ENCODE results near the gene LPA. TPM values are rescaled to one million over a fixed set of nuclear protein-coding genes. Genes with fewer than 3 reads are reported as not detected.

LPA gene
- total RNA-seq, 1 experiment from 2014 or later = 0.61 TPM

DNA sequence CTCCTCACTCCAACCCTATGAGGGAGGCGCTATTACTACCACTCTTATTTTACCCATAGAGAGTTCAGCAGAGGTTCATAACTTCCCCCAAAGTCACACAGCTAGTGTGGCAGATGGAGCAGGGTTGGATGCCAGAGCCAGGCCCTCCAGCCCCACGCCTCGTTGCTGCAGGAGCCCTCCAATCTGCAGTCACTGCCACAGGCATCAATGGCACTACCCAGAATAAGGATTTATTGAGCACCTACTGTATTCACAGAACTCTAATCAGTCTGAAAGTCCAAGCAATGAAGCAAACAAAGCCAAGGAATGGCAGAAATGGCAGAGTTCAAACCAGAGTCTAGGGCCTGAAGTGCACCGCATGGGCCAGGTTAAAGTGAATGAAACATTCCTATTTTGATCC lies 144.9 kb downstream of the LPA start (continued):
- TF ChIP-seq E2F1 (CRISPR knock-in tag; IDR thresholded peaks at IDR 0.05) = no peak
- TF ChIP-seq ZNF317 (CRISPR knock-in tag; IDR thresholded peaks at IDR 0.05; ENCODE audit: borderline replicate concordance, low read depth) = no peak
- TF ChIP-seq, protein P1, sequence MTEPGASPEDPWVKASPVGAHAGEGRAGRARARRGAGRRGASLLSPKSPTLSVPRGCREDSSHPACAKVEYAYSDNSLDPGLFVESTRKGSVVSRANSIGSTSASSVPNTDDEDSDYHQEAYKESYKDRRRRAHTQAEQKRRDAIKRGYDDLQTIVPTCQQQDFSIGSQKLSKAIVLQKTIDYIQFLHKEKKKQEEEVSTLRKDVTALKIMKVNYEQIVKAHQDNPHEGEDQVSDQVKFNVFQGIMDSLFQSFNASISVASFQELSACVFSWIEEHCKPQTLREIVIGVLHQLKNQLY (CRISPR knock-in tag; IDR thresholded peaks at IDR 0.05) = no peak
- no peak for TF ChIP-seq MYBL2 (CRISPR knock-in tag; IDR thresholded peaks at IDR 0.05)
- no peak for TF ChIP-seq ZNF219 (CRISPR knock-in tag; IDR thresholded peaks at IDR 0.05; ENCODE audit: borderline replicate concordance)
- no peak for TF ChIP-seq ZNF671 (CRISPR knock-in tag; IDR thresholded peaks at IDR 0.05)
- TF ChIP-seq RELA (CRISPR knock-in tag; IDR thresholded peaks at IDR 0.05; ENCODE audit: borderline replicate concordance) = no peak
- TF ChIP-seq ZNF512 (CRISPR knock-in tag; IDR thresholded peaks at IDR 0.05; ENCODE audit: borderline replicate concordance) = no peak

DNA sequence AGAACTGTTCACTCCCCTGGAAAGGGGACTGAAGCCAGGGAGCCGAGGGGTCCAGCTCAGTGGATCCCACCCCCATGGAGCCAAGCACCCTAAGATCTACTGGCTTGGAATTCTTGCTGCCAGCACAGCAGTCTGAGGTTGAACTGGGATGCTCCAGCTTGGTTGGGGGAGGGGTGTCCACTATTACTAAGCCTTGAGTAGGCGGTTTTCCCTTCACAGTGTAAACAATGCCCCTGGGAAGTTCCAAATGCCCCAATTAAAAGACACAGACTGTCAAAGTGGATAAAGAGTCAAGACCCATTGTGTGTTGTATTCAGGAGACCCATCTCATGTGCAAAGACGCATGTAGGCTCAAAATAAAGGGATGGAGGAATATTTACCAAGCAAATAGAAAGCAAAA lies 150.2 kb downstream of the LPA start:
- Mint-ChIP-seq H3K4me3 (no peak overlapping the region), H3K27me3 (ENCODE audit: low read depth) (peaks cover 8% of the 10 kb centered on the region; the same call in 1 of the 2 replicates), H3K36me3 (no peaks in the 10 kb centered on the region), H3K27ac (no peak overlapping the region), H3K9me3 (peaks cover 31% of the 10 kb centered on the region), H3K4me1 (peaks cover 3% of the 10 kb centered on the region; the same call in 1 of the 2 replicates)
- DNase-seq (ENCODE audit: low spot score) (no peak), ATAC-seq (no peak)
- ChIA-PET POLR2A (no interaction called here), CTCF (no interaction called here)
- TF ChIP-seq TEAD1 (CRISPR knock-in tag; IDR thresholded peaks at IDR 0.05) = no peak
- no peak for TF ChIP-seq ZNF671 (CRISPR knock-in tag; IDR thresholded peaks at IDR 0.05)
- no peak for TF ChIP-seq ZNF512 (CRISPR knock-in tag; IDR thresholded peaks at IDR 0.05; ENCODE audit: borderline replicate concordance)
- no peak for TF ChIP-seq ESRRA (CRISPR knock-in tag; IDR thresholded peaks at IDR 0.05; ENCODE audit: borderline replicate concordance)
- no peak for TF ChIP-seq NR1H2 (CRISPR knock-in tag; IDR thresholded peaks at IDR 0.05)
- TF ChIP-seq PRRX2 (CRISPR knock-in tag; IDR thresholded peaks at IDR 0.05) = no peak
- TF ChIP-seq, protein P2, sequence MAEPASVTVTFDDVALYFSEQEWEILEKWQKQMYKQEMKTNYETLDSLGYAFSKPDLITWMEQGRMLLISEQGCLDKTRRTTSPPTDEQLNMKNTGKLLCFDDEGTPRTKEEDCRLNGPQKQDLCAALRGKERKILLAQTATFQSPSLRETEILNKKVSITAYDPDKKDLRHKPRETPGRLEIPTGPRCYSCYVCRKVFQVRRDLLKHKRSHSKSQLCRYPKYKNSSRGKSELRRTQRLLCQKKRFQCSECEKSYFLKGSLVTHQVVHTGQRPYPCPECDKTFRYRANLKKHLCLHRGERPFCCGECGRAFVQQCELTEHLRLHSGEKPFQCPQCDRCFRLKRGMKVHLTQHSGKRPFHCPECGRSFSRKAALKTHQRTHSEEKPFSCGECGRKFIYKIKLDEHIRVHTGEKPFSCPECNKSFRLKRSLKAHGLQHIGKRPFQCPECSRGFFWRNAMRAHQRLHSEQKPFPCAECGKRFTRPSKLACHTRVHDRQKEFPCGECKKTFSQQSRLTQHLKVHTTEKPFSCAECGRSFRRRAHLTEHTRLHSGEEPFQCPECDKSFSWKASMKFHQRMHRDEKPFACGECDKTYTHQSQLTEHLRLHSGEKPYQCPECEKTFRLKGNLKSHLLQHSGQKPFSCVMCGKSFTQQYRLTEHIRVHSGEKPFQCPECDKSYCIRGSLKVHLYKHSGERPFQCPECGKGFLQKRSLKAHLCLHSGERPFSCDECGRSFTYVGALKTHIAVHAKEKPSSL (CRISPR knock-in tag; conservative IDR thresholded peaks at IDR 0.05) = no peak

DNA sequence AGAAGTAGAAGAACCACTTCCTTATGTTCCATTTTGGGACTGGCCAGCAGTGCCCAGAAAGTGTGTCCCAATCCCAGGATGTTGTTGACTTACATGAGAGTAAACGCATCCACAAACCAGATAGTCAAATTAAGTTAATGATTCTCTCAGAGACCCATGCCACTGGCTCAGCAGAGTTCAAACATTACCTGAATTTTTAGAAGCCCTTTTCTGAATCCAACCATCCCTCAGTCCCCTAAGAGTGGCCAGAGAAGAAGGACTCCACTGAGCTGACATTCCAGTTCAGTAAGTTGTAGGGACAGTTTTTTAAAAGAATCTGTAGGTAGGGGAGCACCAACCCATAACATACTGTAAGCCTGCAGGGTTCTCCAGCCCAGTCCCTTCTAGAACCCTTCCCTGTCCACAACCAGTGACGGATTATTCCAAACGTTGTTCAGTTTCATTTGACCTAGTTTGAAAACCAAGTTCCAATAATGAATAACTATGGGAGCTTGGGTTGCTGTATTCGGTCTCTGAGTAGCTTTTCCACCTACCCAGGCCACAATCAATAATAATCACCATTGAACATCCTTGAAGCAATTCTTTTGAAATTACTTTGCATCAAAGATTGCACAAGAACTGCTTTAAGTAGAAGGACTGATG lies 153.0 kb downstream of the LPA start:
- no peak for ATAC-seq
- Mint-ChIP-seq H3K4me3 (no peak overlapping the region), H3K27ac (no peak overlapping the region), H3K4me1 (peaks cover 3% of the 10 kb centered on the region; the same call in 1 of the 2 replicates), H3K9me3 (peaks cover 23% of the 10 kb centered on the region), H3K36me3 (no peaks in the 10 kb centered on the region), H3K27me3 (ENCODE audit: low read depth) (peaks cover 7% of the 10 kb centered on the region; the same call in 1 of the 2 replicates)
- ChIA-PET CTCF (interaction anchor here (0.6 to 2.4 kb wide), 3 partner anchors 9 to 180 kb away, joined by 3 to 8 read pairs (median 3); no protein-coding TSS in a partner anchor), POLR2A (no interaction called here)
- no peak for DNase-seq (ENCODE audit: low spot score)
- TF ChIP-seq FOXP4 (CRISPR knock-in tag; IDR thresholded peaks at IDR 0.05) (no peak), CREB1 (CRISPR knock-in tag; IDR thresholded peaks at IDR 0.05) (no peak), ZNF232 (CRISPR knock-in tag; IDR thresholded peaks at IDR 0.05) (no peak), ZNF219 (CRISPR knock-in tag; IDR thresholded peaks at IDR 0.05; ENCODE audit: borderline replicate concordance) (no peak), KAT7 (CRISPR knock-in tag; IDR thresholded peaks at IDR 0.05; ENCODE audit: borderline replicate concordance) (no peak), TP53 (CRISPR knock-in tag; IDR thresholded peaks at IDR 0.05) (no peak)
- TF ChIP-seq, protein P3, sequence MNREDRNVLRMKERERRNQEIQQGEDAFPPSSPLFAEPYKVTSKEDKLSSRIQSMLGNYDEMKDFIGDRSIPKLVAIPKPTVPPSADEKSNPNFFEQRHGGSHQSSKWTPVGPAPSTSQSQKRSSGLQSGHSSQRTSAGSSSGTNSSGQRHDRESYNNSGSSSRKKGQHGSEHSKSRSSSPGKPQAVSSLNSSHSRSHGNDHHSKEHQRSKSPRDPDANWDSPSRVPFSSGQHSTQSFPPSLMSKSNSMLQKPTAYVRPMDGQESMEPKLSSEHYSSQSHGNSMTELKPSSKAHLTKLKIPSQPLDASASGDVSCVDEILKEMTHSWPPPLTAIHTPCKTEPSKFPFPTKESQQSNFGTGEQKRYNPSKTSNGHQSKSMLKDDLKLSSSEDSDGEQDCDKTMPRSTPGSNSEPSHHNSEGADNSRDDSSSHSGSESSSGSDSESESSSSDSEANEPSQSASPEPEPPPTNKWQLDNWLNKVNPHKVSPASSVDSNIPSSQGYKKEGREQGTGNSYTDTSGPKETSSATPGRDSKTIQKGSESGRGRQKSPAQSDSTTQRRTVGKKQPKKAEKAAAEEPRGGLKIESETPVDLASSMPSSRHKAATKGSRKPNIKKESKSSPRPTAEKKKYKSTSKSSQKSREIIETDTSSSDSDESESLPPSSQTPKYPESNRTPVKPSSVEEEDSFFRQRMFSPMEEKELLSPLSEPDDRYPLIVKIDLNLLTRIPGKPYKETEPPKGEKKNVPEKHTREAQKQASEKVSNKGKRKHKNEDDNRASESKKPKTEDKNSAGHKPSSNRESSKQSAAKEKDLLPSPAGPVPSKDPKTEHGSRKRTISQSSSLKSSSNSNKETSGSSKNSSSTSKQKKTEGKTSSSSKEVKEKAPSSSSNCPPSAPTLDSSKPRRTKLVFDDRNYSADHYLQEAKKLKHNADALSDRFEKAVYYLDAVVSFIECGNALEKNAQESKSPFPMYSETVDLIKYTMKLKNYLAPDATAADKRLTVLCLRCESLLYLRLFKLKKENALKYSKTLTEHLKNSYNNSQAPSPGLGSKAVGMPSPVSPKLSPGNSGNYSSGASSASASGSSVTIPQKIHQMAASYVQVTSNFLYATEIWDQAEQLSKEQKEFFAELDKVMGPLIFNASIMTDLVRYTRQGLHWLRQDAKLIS (CRISPR knock-in tag; IDR thresholded peaks at IDR 0.05; ENCODE audit: borderline replicate concordance) = no peak
